Stimulated activated CD8-positive, alpha-beta memory T cell treated with anti-CD3 and anti-CD28 coated beads, Interleukin-15, amount 100 ng/mL, for 24 hours (primary cell): ENCODE results near the gene BTF3L4.

Experiments used
- DNase-seq: peaks from one replicate; pipeline ENCODE4 v3.0.0-alpha.2; 2020; ENCODE audit warnings: low read depth

The BTF3L4 gene

GRCh38 chr1:52123622-52124021, 67.5 kb downstream of the BTF3L4 start:
- no peak for DNase-seq

- DNase-seq: no peak
Measured at GRCh38 chr1:52125736-52126359, 69.8 kb downstream of the BTF3L4 start.

- DNase-seq: no peak
Measured at GRCh38 chr1:52127181-52128180, 71.4 kb downstream of the BTF3L4 start.

- DNase-seq: no peak
Measured at GRCh38 chr1:52139817-52140540, 83.9 kb downstream of the BTF3L4 start.
